ENCODE results near the gene DUSP14. TPM values are rescaled to one million over a fixed set of nuclear protein-coding genes. Genes with fewer than 3 reads are reported as not detected.
A peak's percentile ranks its signal among the peaks of the same experiment; 100 is the strongest.
"Not testable (repeated sequence)": the region's sequence is repeated elsewhere in the genome, so short reads cannot be mapped to it uniquely, and the experiment has no call there.

Gene DUSP14, protein sequence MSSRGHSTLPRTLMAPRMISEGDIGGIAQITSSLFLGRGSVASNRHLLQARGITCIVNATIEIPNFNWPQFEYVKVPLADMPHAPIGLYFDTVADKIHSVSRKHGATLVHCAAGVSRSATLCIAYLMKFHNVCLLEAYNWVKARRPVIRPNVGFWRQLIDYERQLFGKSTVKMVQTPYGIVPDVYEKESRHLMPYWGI
- total RNA-seq = 1 to 10 TPM; 2.0 to 3.4 TPM
- long read RNA-seq, transcript DUSP14-206 (3 exons, 1,537 nt) = major isoform, 5 of 5 reads
- long read RNA-seq, partial matches to known transcripts = 0 of 5 reads
- long read RNA-seq, other reads (novel, unspliced or antisense) = 0 of 5 reads

- intact Hi-C loops (cut with DNase I, micrococcal nuclease) = no loop called here
- DNase-seq (peak; percentile 73 to 81), ATAC-seq (peak; percentile 84)
These were observed at the start of gene DUSP14 for GRCh38 chr17:37489197-37490001. Gene DUSP14, plus strand, starts transcription at chr17:37489891. Its CDS starts 22,382 bp downstream, at chr17:37512273.

DNA sequence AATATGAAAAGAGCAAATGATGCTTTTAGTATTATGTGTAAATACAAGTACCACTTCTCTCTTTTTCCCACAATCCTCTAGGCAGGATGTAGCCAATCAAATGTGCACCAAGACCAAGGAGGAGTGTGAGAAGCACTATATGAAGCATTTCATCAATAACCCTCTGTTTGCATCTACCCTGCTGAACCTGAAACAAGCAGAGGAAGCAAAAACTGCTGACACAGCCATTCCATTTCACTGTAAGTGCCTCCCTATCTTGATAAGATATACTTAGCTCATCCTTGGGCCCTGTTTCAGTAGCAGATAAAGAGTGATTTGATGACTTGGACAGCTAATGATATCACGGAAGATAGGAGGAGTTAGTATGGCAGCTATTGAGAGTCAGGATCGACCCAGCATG lies 49.3 kb upstream of the DUSP14 start:
- intact Hi-C loops (cut with DNase I, micrococcal nuclease) = no loop called here
- DNase-seq (no peak), ATAC-seq (no peak)

DNA sequence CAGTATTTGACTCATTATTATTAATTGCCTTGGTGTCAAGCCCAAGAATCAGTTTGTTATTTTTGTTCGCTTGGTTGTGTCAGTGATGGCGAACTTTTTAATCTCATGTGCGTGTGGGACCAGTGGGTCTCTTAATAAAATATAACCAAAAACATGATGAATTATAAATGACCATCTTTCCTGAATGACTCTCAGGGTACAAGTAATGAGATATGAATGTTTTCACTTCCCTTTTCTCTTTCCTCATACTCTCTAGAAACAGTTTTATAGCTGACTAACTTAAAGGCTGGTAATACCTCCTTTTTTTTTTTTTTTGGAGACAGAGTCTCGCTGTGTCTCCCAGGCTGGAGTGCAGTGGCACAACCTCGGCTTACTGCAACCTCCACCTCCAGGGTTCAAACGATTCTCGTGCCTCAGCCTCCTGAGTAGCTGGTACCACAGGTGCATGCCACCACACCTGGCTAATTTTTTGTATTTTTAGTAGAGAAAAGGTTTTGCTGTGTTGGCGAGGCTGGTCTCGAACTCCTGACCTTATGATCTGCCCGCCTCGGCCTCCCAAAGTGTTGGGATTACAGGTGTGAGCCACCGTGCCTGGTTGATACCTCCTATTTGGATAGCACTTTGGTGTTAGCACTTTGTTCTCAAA lies 48.2 kb upstream of the DUSP14 start:
- intact Hi-C loops (cut with DNase I, micrococcal nuclease); DNase-seq; ATAC-seq: not testable (repeated sequence)

- intact Hi-C loops (cut with DNase I, micrococcal nuclease) = no loop called here
- no peak for ATAC-seq
- no peak for DNase-seq
These were observed 43.7 kb upstream of the DUSP14 start for GRCh38 chr17:37446027-37446426.

DNA sequence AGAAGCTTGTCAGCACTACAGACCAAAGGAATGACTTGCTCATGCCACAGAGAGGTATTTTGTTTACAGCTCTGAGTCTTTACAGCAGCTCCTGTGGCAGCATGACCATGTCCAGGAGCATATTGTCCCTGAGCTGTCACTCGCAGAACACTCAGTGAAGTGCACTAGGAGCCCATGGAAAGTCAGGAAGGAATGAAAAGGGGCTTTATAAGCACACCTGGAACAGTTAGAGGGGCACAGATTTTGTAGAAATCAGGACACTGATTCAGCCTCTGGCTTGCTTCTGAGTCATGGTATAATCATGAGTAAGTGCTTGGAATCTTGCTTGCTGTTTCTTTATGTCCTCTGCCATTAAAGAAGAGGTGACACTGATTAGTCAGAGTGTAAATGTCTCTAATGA lies 42.0 kb upstream of the DUSP14 start:
- ATAC-seq = no peak
- intact Hi-C loops (cut with DNase I, micrococcal nuclease) = no loop called here
- DNase-seq = no peak

- intact Hi-C loops (cut with DNase I, micrococcal nuclease) = no loop called here
- no peak for DNase-seq
- no peak for ATAC-seq
These were observed 39.6 kb upstream of the DUSP14 start for GRCh38 chr17:37450112-37450511.

GRCh38 chr17:37457801-37458200 lies 31.9 kb upstream of the DUSP14 start:
- ATAC-seq; DNase-seq; intact Hi-C loops (cut with DNase I, micrococcal nuclease): not testable (repeated sequence)

GRCh38 chr17:37458805-37459204 lies 30.9 kb upstream of the DUSP14 start:
- intact Hi-C loops (cut with DNase I, micrococcal nuclease) = no loop called here
- DNase-seq = no peak
- ATAC-seq = no peak

- DNase-seq (no peak), ATAC-seq (no peak)
- intact Hi-C loops (cut with DNase I, micrococcal nuclease) = no loop called here
These were observed 28.0 kb upstream of the DUSP14 start for GRCh38 chr17:37461668-37462067.

GRCh38 chr17:37462492-37462891 lies 27.2 kb upstream of the DUSP14 start:
- ATAC-seq = no peak
- intact Hi-C loops (cut with DNase I, micrococcal nuclease) = no loop called here
- DNase-seq = no peak

DNA sequence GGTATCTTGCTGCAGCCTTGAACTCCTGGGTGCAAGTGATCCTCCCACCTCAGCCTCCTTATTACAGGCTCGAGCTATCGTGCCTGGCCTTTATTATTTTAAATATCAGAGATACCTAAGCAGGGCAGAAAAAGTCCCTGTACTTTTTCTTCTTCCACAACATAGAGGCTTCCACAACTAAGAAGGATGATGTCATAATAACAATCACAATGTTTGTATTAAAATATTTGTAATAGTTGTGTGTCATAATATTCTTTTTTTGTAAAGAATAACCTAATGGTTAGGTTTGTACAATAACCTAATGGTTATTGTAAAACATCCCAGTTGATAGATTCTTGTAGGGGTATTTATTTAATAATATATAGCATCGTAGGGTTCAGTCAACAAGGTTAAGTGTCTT lies 26.7 kb upstream of the DUSP14 start:
- ATAC-seq (no peak), DNase-seq (no peak)
- intact Hi-C loops (cut with DNase I, micrococcal nuclease) = no loop called here

GRCh38 chr17:37465069-37465616 lies 24.5 kb upstream of the DUSP14 start:
- intact Hi-C loops (cut with DNase I, micrococcal nuclease) = no loop called here
- ATAC-seq (no peak), DNase-seq (no peak)

GRCh38 chr17:37466471-37466870 lies 23.2 kb upstream of the DUSP14 start:
- DNase-seq (no peak), ATAC-seq (peak; percentile 42)
- intact Hi-C loops (cut with DNase I, micrococcal nuclease) = no loop called here

- intact Hi-C loops (cut with DNase I, micrococcal nuclease) = no loop called here
- ATAC-seq = no peak
- DNase-seq = no peak
These were observed 19.5 kb upstream of the DUSP14 start for GRCh38 chr17:37470181-37470580.

GRCh38 chr17:37475731-37476420 lies 13.8 kb upstream of the DUSP14 start:
- intact Hi-C loops (cut with DNase I, micrococcal nuclease) = no loop called here
- ATAC-seq (peak; percentile 53), DNase-seq (no peak)

GRCh38 chr17:37476431-37477120 lies 13.1 kb upstream of the DUSP14 start:
- ATAC-seq (peak; percentile 94), DNase-seq (no peak)
- intact Hi-C loops (cut with DNase I, micrococcal nuclease) = no loop called here

DNA sequence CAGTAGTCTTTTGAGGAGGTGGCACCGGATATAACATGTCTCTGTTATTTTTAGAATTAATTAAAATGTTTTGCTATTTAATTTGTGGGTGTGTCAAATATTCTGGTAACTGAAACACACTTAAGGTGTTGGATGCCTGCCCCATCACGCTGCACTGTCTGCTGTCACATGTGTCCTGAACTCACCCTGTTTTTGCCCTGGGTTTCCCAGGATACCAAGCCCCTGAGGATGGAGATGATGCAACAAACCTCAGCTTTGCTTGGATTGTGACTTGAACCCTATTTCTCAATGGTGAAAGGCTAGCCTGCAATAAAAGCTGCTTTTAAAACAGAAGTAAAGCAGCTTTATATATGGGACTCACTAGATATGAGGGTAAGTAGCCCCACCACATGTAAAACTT lies 11.5 kb upstream of the DUSP14 start:
- DNase-seq (no peak), ATAC-seq (no peak)
- intact Hi-C loops (cut with DNase I, micrococcal nuclease) = no loop called here

GRCh38 chr17:37479025-37479424 lies 10.7 kb upstream of the DUSP14 start:
- ATAC-seq (no peak), DNase-seq (no peak)
- intact Hi-C loops (cut with DNase I, micrococcal nuclease) = no loop called here

Measured in left colon (tissue), 2 donors.